A673 (cell line): ENCODE results near the gene KAT8.

Experiments used
- CTCF ChIP-seq: fragments of 300-800, 200-600 bp; sonication (generic); conservative IDR thresholded peaks from 2 replicates; pipeline ENCODE4 v1.5.1; 2017; ENCODE audit warnings: low read depth, mild to moderate bottlenecking, antibody characterized with exemption, low read length, moderate library complexity, mixed read lengths
- EZH2 ChIP-seq: fragments of 200-600 bp; sonication (generic); IDR thresholded peaks from 2 replicates; pipeline ENCODE4 v1.6.1; 2017; ENCODE audit warnings: borderline replicate concordance, low read depth, mild to moderate bottlenecking, mixed read lengths, antibody characterized with exemption, low read length; ENCODE audit not compliant: poor library complexity, severe bottlenecking

- TF ChIP-seq CTCF (no peak), EZH2 (no peak)
These were observed 15.0 kb downstream of the KAT8 start for GRCh38 chr16:31132303-31132979.
